ENCODE data around the gene LRRC19. TPM values are rescaled to one million over a fixed set of nuclear protein-coding genes. Genes with fewer than 3 reads are reported as not detected.
A peak's percentile ranks its signal among the peaks of the same experiment; 100 is the strongest.

LRRC19 gene, protein sequence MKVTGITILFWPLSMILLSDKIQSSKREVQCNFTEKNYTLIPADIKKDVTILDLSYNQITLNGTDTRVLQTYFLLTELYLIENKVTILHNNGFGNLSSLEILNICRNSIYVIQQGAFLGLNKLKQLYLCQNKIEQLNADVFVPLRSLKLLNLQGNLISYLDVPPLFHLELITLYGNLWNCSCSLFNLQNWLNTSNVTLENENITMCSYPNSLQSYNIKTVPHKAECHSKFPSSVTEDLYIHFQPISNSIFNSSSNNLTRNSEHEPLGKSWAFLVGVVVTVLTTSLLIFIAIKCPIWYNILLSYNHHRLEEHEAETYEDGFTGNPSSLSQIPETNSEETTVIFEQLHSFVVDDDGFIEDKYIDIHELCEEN
- 0.29 and 0.74 TPM in 2 replicates for total RNA-seq (ENCODE audit: low replicate concordance)
- long read RNA-seq, partial matches to known transcripts = 0 of 1 reads
- long read RNA-seq, other reads (novel, unspliced or antisense) = 0 of 1 reads

DNA sequence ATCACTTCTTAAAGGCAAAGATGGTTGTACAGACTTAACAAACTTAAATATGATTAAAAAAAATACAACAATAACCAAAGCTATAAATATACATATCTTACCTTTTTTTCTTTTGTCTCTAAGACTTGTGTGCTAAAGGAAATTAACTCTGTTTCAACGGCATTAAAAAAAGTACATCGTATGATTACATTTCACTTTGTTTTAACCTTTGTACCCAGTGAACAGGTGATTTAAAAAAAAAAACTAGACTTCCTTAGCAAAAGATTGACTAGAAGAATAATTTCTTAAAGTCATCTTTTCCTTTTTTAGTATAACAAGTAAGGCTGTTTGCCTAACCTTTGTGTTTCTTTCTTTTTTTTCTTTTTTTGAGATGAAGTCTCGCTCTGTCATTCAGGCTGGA, at the start of gene LRRC19:
Gene LRRC19 (minus strand): TSS at position 182 of the 400 bp plus-strand sequence. CDS start 5,978 bp downstream, outside the sequence.
- H3K4me1 Mint-ChIP-seq (ENCODE audit: unreplicated experiment) = no peaks in the 10 kb centered on the region
- H3K9me3 Mint-ChIP-seq = no peaks in the 10 kb centered on the region
- DNase-seq (ENCODE audit: extremely low spot score, unreplicated experiment) = no peak
- TF ChIP-seq, protein P1, sequence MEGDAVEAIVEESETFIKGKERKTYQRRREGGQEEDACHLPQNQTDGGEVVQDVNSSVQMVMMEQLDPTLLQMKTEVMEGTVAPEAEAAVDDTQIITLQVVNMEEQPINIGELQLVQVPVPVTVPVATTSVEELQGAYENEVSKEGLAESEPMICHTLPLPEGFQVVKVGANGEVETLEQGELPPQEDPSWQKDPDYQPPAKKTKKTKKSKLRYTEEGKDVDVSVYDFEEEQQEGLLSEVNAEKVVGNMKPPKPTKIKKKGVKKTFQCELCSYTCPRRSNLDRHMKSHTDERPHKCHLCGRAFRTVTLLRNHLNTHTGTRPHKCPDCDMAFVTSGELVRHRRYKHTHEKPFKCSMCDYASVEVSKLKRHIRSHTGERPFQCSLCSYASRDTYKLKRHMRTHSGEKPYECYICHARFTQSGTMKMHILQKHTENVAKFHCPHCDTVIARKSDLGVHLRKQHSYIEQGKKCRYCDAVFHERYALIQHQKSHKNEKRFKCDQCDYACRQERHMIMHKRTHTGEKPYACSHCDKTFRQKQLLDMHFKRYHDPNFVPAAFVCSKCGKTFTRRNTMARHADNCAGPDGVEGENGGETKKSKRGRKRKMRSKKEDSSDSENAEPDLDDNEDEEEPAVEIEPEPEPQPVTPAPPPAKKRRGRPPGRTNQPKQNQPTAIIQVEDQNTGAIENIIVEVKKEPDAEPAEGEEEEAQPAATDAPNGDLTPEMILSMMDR (conservative IDR thresholded peaks at IDR 0.05) = no peak
- no peaks in the 10 kb centered on the region for H3K27me3 Mint-ChIP-seq
- H3K4me3 Mint-ChIP-seq = no peak within 1 kb of the TSS
- no peak within 1 kb of the TSS for H3K27ac Mint-ChIP-seq
- no peaks in the 10 kb centered on the region for H3K36me3 Mint-ChIP-seq

DNA sequence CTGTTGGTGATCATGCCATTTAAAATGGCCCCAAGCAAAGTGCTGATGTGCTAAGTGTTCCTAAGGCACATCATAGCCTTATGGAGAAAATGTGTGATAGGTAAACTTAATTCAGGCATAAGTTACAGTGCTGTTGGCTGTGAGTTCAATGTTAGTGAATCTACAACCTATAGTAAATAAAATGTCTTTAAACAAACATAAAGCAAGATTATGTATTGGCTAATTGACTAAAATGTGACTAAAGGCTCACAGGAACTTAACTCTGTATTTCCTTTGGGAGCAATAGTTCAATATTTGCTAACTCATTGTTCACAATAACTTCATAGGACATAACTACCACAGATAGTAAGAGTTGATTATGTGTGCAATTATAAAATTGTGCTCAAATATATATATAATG, 49.4 kb upstream of the LRRC19 start:
- TF ChIP-seq, protein P1 (conservative IDR thresholded peaks at IDR 0.05) = no peak
- no peaks in the 10 kb centered on the region for H3K9me3 Mint-ChIP-seq
- peaks cover 29% of the 10 kb centered on the region for H3K36me3 Mint-ChIP-seq
- no peak overlapping the region for H3K4me3 Mint-ChIP-seq
- DNase-seq (ENCODE audit: extremely low spot score, unreplicated experiment) = no peak
- peak overlapping the region; percentile 55 for H3K27ac Mint-ChIP-seq
- no peaks in the 10 kb centered on the region for H3K4me1 Mint-ChIP-seq (ENCODE audit: unreplicated experiment)
- H3K27me3 Mint-ChIP-seq = no peaks in the 10 kb centered on the region

DNA sequence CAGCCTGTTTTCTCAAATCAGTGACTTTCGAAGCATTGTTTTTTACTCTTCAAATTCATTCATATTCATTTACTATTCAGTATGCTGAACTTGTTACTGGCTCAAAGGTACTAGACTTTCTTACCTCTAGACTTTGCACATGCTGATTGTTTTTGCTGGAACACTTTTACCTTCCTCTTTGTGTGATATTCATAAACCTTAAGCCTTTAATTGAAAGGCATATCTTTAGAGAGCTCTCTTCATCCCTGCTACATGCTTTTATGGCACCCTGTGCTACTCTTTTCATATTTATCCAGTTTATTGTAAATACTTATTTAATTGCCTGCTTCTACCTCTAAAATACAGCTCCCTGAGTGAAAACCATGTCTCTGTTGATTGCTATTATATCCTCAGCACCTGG, 48.7 kb upstream of the LRRC19 start:
- Mint-ChIP-seq H3K27ac (no peak overlapping the region), H3K36me3 (peaks cover 26% of the 10 kb centered on the region)
- TF ChIP-seq, protein P1 (conservative IDR thresholded peaks at IDR 0.05) = no peak

DNA sequence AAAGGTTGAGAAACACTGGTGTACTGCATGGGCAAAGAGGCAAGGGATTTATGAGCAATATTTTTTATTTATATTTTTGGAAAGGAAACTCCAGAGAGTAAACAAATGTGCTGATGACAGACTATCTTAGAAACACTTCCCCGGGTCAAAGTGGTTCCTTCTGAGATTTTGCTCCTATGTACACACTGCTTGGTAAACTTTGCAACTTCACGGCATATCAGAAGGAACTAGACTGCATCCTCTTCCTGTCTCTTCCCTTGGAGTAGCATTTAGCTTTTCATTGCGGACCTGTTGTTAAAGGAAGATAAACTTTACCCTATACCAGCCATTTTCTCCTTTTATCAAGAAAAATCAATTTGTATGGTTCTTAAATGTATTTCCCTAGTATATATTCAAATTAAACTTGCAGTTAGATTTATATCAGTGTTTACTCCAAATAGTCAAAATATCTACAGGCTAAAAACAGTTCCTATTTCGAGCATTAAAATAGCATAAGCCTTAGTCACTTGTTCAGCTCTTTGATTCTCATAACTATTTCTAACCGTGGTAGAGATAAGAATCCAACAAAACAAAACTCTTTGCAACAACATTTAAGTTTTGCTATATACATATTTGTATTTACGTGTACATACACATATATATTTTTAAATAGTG, 48.0 kb upstream of the LRRC19 start:
- H3K27me3 Mint-ChIP-seq = no peaks in the 10 kb centered on the region
- DNase-seq (ENCODE audit: extremely low spot score, unreplicated experiment) = no peak
- no peak overlapping the region for H3K4me3 Mint-ChIP-seq
- TF ChIP-seq, protein P1 (conservative IDR thresholded peaks at IDR 0.05) = no peak
- no peaks in the 10 kb centered on the region for H3K4me1 Mint-ChIP-seq (ENCODE audit: unreplicated experiment)
- peaks cover 27% of the 10 kb centered on the region for H3K36me3 Mint-ChIP-seq
- no peak overlapping the region for H3K27ac Mint-ChIP-seq
- no peaks in the 10 kb centered on the region for H3K9me3 Mint-ChIP-seq

More for the DNA sequence above, 48.7 kb upstream of the LRRC19 start:
- DNase-seq (ENCODE audit: extremely low spot score, unreplicated experiment) = no peak
- Mint-ChIP-seq H3K27me3 (no peaks in the 10 kb centered on the region), H3K4me3 (no peak overlapping the region), H3K4me1 (ENCODE audit: unreplicated experiment) (no peaks in the 10 kb centered on the region), H3K9me3 (no peaks in the 10 kb centered on the region)

DNA sequence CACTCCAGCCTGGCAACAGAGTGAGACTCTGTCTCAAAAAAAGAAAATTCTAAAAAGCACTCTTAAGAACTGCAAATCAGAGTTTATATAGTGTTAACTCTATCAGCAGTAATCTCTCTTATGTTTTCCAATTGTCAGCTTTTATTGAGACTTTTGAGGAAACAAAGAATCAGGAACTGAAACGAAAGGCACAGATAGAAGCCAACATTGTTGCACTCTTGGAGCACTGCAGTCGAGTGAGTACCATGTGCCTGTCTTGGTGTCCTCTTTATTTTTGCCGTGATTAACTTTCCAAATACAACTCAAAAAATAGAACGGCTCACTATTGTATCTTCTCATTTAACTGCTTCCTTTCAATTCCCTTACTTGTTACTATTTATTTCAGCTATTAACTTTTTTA, 41.7 kb upstream of the LRRC19 start:
- Mint-ChIP-seq H3K9me3 (no peaks in the 10 kb centered on the region), H3K4me1 (ENCODE audit: unreplicated experiment) (no peaks in the 10 kb centered on the region), H3K27me3 (no peaks in the 10 kb centered on the region), H3K27ac (no peak overlapping the region), H3K4me3 (no peak overlapping the region), H3K36me3 (peaks cover 16% of the 10 kb centered on the region)
- no peak for DNase-seq (ENCODE audit: extremely low spot score, unreplicated experiment)
- TF ChIP-seq, protein P1 (conservative IDR thresholded peaks at IDR 0.05) = no peak
